DOHH2 (cell line): ENCODE measurements around the gene TMEM183A.

Experiments
- H3F3A ChIP-seq: fragments of 200-600 bp; sonication (generic), shearing (Covaris generic); 2 replicates; pipeline ENCODE4 v1.6.0; 2016; ENCODE audit warnings: antibody characterized with exemption, mild to moderate bottlenecking; ENCODE audit not compliant: control insufficient read depth, insufficient read depth
- H3K27ac ChIP-seq: fragments of 200-600 bp; sonication (generic); 2 replicates; pipeline ENCODE4 v1.5.1; 2014; ENCODE audit warnings: low read depth, mild to moderate bottlenecking, low read length, moderate library complexity
- H3K27me3 ChIP-seq: fragments of 200-600 bp; sonication (generic); 2 replicates; pipeline ENCODE4 v1.6.1; 2014; ENCODE audit warnings: mild to moderate bottlenecking, low read length, mixed read lengths; ENCODE audit not compliant: control insufficient read depth
- H3K36me3 ChIP-seq: fragments of 200-600 bp; sonication (generic); 2 replicates; pipeline ENCODE4 v1.6.1; 2014; ENCODE audit warnings: mild to moderate bottlenecking, low read length, moderate library complexity, mixed read lengths; ENCODE audit not compliant: control insufficient read depth
- H3K4me1 ChIP-seq: fragments of 200-600 bp; sonication (generic); 2 replicates; pipeline ENCODE4 v1.6.1; 2014; ENCODE audit warnings: mild to moderate bottlenecking, low read length, mixed read lengths; ENCODE audit not compliant: control insufficient read depth
- H3K4me2 ChIP-seq: fragments of 200-600 bp; sonication (generic); 2 replicates; pipeline ENCODE4 v1.6.0; 2014; ENCODE audit warnings: mild to moderate bottlenecking, low read length, moderate library complexity
- H3K4me3 ChIP-seq: fragments of 200-600 bp; sonication (generic); 2 replicates; pipeline ENCODE4 v1.5.1; 2014; ENCODE audit warnings: mild to moderate bottlenecking, low read length, mixed read lengths
- H3K79me2 ChIP-seq: fragments of 200-600 bp; sonication (generic); 2 replicates; pipeline ENCODE4 v1.6.1; 2014; ENCODE audit warnings: mild to moderate bottlenecking, low read length, mixed read lengths; ENCODE audit not compliant: control insufficient read depth
- H3K9me2 ChIP-seq: fragments of 200-600 bp; sonication (generic); replicated peaks from 2 replicates; pipeline ENCODE4 v1.6.1; 2014; ENCODE audit warnings: mild to moderate bottlenecking, low read length, mixed read lengths; ENCODE audit not compliant: control insufficient read depth
- H3K9me3 ChIP-seq: fragments of 200-600 bp; sonication (generic); 2 replicates; pipeline ENCODE4 v1.6.1; 2014; ENCODE audit warnings: antibody characterized with exemption, low read length, mixed read lengths; ENCODE audit not compliant: control insufficient read depth, insufficient read depth
- H4K20me1 ChIP-seq: fragments of 200-600 bp; sonication (generic); 2 replicates; pipeline ENCODE4 v1.6.0; 2014; ENCODE audit warnings: low read depth, mild to moderate bottlenecking, antibody characterized with exemption, low read length, moderate library complexity; ENCODE audit not compliant: control insufficient read depth, insufficient read depth
- CTCF ChIP-seq: fragments of 200-600 bp; sonication (generic); IDR thresholded peaks from one replicate; pipeline ENCODE4 v1.5.1; 2014; ENCODE audit warnings: antibody characterized with exemption, mild to moderate bottlenecking, low read depth, low read length; ENCODE audit not compliant: poor library complexity, severe bottlenecking
- EZH2phosphoT487 ChIP-seq: fragments of 200-600 bp; sonication (generic); IDR thresholded peaks from 2 replicates; pipeline ENCODE4 v1.6.1; 2017; ENCODE audit warnings: borderline replicate concordance, mild to moderate bottlenecking, antibody characterized with exemption, low read length, moderate library complexity, mixed read lengths

The TMEM183A gene

GRCh38 chr1:203046984-203047630, 39.9 kb downstream of the TMEM183A start:
- Histone ChIP-seq H3K36me3 (no peaks in the 10 kb centered on the region), H3K4me1 (no peaks in the 10 kb centered on the region), H3K4me2 (no peak overlapping the region), H3F3A (no peaks in the 10 kb centered on the region), H4K20me1 (no peaks in the 10 kb centered on the region), H3K27me3 (no peaks in the 10 kb centered on the region; the same call in 1 of the 2 replicates), H3K4me3 (no peak overlapping the region), H3K27ac (no peak overlapping the region), H3K9me3 (no peaks in the 10 kb centered on the region), H3K9me2 (no peaks in the 10 kb centered on the region), H3K79me2 (no peaks in the 10 kb centered on the region)
- TF ChIP-seq EZH2phosphoT487, result no peak
- TF ChIP-seq CTCF, result no peak

- Histone ChIP-seq H3K4me1 (no peaks in the 10 kb centered on the region), H3K4me2 (no peak overlapping the region), H3F3A (no peaks in the 10 kb centered on the region), H3K79me2 (no peaks in the 10 kb centered on the region), H3K9me3 (no peaks in the 10 kb centered on the region), H4K20me1 (no peaks in the 10 kb centered on the region), H3K27ac (no peak overlapping the region), H3K27me3 (no peaks in the 10 kb centered on the region; the same call in 1 of the 2 replicates), H3K36me3 (no peaks in the 10 kb centered on the region), H3K4me3 (no peak overlapping the region), H3K9me2 (no peaks in the 10 kb centered on the region)
- TF ChIP-seq EZH2phosphoT487 (no peak), CTCF (no peak)
These were observed 40.9 kb downstream of the TMEM183A start for GRCh38 chr1:203048086-203048485.

GRCh38 chr1:203048555-203049051, 41.4 kb downstream of the TMEM183A start:
- no peaks in the 10 kb centered on the region for H3K4me1 ChIP-seq
- H3K36me3 ChIP-seq, result no peaks in the 10 kb centered on the region
- H3K79me2 ChIP-seq, result no peaks in the 10 kb centered on the region
- H3K27ac ChIP-seq, result no peak overlapping the region
- no peaks in the 10 kb centered on the region; the same call in 1 of the 2 replicates for H3K27me3 ChIP-seq
- TF ChIP-seq CTCF (no peak), EZH2phosphoT487 (no peak)
- no peaks in the 10 kb centered on the region for H3K9me3 ChIP-seq
- H3K4me3 ChIP-seq, result no peak overlapping the region
- H4K20me1 ChIP-seq, result no peaks in the 10 kb centered on the region
- H3K9me2 ChIP-seq, result no peaks in the 10 kb centered on the region
- H3K4me2 ChIP-seq, result no peak overlapping the region
- no peaks in the 10 kb centered on the region for H3F3A ChIP-seq
